Measurements from ENCODE around the gene EMX1.

The EMX1 gene

GRCh38 chr2:72917138-72917876, at the start of gene EMX1:
TSS of gene EMX1 (plus strand) at chr2:72917519. CDS start at chr2:72917853, 334 bp downstream.
- DNase-seq (ENCODE audit: low read depth in 2 of 2), result peak in 1 of 2 donors; percentile 43

GRCh38 chr2:72871060-72871459, 46.3 kb upstream of the EMX1 start:
- no peak for DNase-seq (ENCODE audit: low read depth in 2 of 2)

GRCh38 chr2:72871880-72872279, 45.4 kb upstream of the EMX1 start:
- no peak for DNase-seq (ENCODE audit: low read depth in 2 of 2)

GRCh38 chr2:72883356-72883962, 33.9 kb upstream of the EMX1 start:
- peak; percentile 29 to 38 for DNase-seq (ENCODE audit: low read depth in 2 of 2)

- no peak for DNase-seq (ENCODE audit: low read depth in 2 of 2)
Observed at GRCh38 chr2:72886505-72887031, 30.8 kb upstream of the EMX1 start.

- DNase-seq (ENCODE audit: low read depth in 2 of 2), result peak; percentile 65 to 70
Observed at GRCh38 chr2:72887032-72887739, 30.1 kb upstream of the EMX1 start, which contains the start of gene SPR. TSS of gene SPR (plus strand) at chr2:72887408. CDS start at chr2:72887433, 25 bp downstream.

- peak; percentile 44 to 58 for DNase-seq (ENCODE audit: low read depth in 2 of 2)
Observed at GRCh38 chr2:72887740-72888437, 29.4 kb upstream of the EMX1 start.

GRCh38 chr2:72888438-72889202, 28.7 kb upstream of the EMX1 start:
- DNase-seq (ENCODE audit: low read depth in 2 of 2), result no peak

GRCh38 chr2:72889991-72890390, 27.3 kb upstream of the EMX1 start:
- DNase-seq (ENCODE audit: low read depth in 2 of 2), result no peak

- DNase-seq (ENCODE audit: low read depth in 2 of 2), result no peak
Observed at GRCh38 chr2:72891091-72891818, 26.1 kb upstream of the EMX1 start.

GRCh38 chr2:72892506-72893173, 24.7 kb upstream of the EMX1 start:
- DNase-seq (ENCODE audit: low read depth in 2 of 2), result peak; percentile 49 to 55

GRCh38 chr2:72893594-72894319, 23.6 kb upstream of the EMX1 start:
- peak in 1 of 2 donors; percentile 47 for DNase-seq (ENCODE audit: low read depth in 2 of 2)

- DNase-seq (ENCODE audit: low read depth in 2 of 2), result no peak
Observed at GRCh38 chr2:72894514-72894913, 22.8 kb upstream of the EMX1 start.

- no peak for DNase-seq (ENCODE audit: low read depth in 2 of 2)
Observed at GRCh38 chr2:72895154-72895553, 22.2 kb upstream of the EMX1 start.

GRCh38 chr2:72895759-72896281, 21.5 kb upstream of the EMX1 start:
- no peak for DNase-seq (ENCODE audit: low read depth in 2 of 2)

- DNase-seq (ENCODE audit: low read depth in 2 of 2), result no peak
Observed at GRCh38 chr2:72896446-72896845, 20.9 kb upstream of the EMX1 start.

GRCh38 chr2:72897785-72898584, 19.3 kb upstream of the EMX1 start:
- DNase-seq (ENCODE audit: low read depth in 2 of 2), result no peak

GRCh38 chr2:72898585-72898906, 18.8 kb upstream of the EMX1 start:
- no peak for DNase-seq (ENCODE audit: low read depth in 2 of 2)
